ENCODE data around the gene ARSG. TPM values are rescaled to one million over a fixed set of nuclear protein-coding genes. Genes with fewer than 3 reads are reported as not detected.
A peak's percentile ranks its signal among the peaks of the same experiment; 100 is the strongest.
"Not testable (repeated sequence)": the region's sequence is repeated elsewhere in the genome, so short reads cannot be mapped to it uniquely, and the experiment has no call there.

Gene ARSG
- total and polyA plus RNA-seq, 12 donors = 0.95 to 6.2 (median 3.5) TPM

DNA sequence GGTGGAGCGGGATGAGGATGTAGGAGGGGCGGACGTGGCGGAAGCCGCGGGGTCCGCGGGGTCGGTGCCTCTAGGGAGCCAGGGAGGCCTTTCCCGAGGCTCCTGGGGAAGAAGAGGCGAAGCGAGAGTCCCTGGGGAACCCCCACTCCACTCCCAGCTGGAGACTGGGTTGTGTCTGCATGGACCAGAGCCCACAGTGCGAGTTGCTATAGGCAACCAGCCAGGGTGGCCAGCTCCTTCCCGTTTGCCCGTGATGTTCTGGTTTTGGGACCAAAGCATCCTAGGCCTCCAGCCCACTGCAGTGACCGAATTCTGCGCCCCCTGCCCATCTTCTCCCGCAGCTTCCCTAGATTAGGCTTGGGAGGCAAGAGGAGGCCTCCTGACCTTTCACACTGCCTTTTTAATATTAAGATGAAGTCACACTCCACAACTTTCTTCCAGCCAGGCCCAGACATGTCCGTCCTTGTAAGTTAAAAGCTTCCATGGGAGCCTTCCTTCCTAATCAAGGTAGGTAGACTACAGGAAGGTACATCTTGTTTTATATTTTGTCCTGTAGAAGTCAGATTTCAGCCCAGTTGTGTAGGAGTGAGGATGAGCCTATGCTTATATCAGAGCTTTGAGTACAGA is 43.0 kb upstream of the ARSG start:
- no peaks in the 10 kb centered on the region for H3K9me3 ChIP-seq
- peak overlapping the region; percentile 86 to 98 (median 97) for H3K27ac ChIP-seq
- intact Hi-C loops (cut with DNase I) = loop anchor here in 4 of 10 donors (5.0 kb wide), 2 partner anchors 41 to 209 kb away; partner anchors contain the start of gene WIPI1 (in 1 of the 4)
- peaks cover 0 to 25% (median 13%) of the 10 kb centered on the region in 9 donors for H3K4me1 ChIP-seq
- TF ChIP-seq, protein P1, sequence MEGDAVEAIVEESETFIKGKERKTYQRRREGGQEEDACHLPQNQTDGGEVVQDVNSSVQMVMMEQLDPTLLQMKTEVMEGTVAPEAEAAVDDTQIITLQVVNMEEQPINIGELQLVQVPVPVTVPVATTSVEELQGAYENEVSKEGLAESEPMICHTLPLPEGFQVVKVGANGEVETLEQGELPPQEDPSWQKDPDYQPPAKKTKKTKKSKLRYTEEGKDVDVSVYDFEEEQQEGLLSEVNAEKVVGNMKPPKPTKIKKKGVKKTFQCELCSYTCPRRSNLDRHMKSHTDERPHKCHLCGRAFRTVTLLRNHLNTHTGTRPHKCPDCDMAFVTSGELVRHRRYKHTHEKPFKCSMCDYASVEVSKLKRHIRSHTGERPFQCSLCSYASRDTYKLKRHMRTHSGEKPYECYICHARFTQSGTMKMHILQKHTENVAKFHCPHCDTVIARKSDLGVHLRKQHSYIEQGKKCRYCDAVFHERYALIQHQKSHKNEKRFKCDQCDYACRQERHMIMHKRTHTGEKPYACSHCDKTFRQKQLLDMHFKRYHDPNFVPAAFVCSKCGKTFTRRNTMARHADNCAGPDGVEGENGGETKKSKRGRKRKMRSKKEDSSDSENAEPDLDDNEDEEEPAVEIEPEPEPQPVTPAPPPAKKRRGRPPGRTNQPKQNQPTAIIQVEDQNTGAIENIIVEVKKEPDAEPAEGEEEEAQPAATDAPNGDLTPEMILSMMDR (IDR thresholded peaks at IDR 0.05) = no peak
- no peaks in the 10 kb centered on the region for H3K27me3 ChIP-seq
- H3K4me3 ChIP-seq = peak overlapping the region; percentile 56 to 91 (median 80)
- DNase-seq = no peak
- peak; percentile 0 to 76 (median 54) for ATAC-seq
- 0 to 2% methylated on average over 19 of the region's 19 CpGs for WGBS, 2 donors
- peaks cover 0 to 33% (median 13%) of the 10 kb centered on the region in 9 donors for H3K36me3 ChIP-seq

DNA sequence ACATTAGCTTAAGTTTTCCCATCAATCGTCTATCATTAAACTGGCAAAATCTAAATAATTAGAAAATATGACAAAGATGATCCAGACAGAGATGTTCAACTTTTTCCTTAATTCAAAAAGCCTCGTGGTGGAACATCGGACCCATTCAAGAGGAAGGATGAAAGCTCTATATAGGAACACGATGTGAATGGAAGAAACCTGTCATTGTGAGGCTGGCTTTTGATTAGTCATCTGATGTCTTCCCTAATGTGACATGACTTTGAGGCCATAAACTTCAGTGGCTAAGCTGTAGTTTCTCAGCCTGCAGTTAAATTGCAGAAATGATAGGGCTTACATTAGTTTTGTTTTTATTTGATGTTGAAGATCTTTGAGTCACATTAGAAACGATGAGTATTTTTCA is 42.4 kb upstream of the ARSG start:
- 69 to 73% methylated on average over 5 of the region's 5 CpGs for WGBS, 2 donors
- H3K4me1 ChIP-seq = peaks cover 0 to 25% (median 13%) of the 10 kb centered on the region in 9 donors
- intact Hi-C loops (cut with DNase I) = loop anchor here in 4 of 10 donors (5.0 kb wide), 2 partner anchors 42 to 208 kb away; partner anchors contain the start of gene WIPI1 (in 1 of the 4)
- peak overlapping the region in 7 of 10 donors; percentile 72 to 91 (median 81) for H3K4me3 ChIP-seq
- H3K27ac ChIP-seq = peak overlapping the region in 9 of 10 donors; percentile 86 to 98 (median 97)
- H3K9me3 ChIP-seq = no peaks in the 10 kb centered on the region
- no peaks in the 10 kb centered on the region for H3K27me3 ChIP-seq
- ATAC-seq = no peak
- TF ChIP-seq, protein P1 (IDR thresholded peaks at IDR 0.05) = no peak
- DNase-seq = no peak
- H3K36me3 ChIP-seq = peaks cover 0 to 38% (median 17%) of the 10 kb centered on the region in 9 donors

DNA sequence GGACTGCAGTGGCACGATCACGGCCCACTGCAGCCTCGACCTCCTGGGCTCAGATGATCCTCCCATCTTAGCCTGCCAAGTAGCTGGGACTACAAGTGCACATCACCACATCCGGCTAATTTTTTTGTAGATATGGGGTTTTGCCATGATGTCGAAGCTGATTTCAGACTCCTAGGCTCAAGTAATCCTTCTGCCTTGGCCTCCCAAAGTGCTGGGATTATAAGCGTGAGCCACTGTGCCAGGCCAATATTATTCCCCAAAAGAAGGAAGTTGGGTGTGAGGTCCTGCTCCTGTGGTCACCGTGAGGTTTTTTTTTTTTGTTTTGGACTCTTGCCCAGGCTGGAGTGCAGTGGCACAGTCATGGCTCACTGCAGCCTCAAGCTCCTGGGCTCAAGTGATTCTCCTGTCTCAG is 41.9 kb upstream of the ARSG start:
- DNase-seq (no peak), ATAC-seq (no peak)
- H3K9me3 ChIP-seq = no peaks in the 10 kb centered on the region
- H3K4me3 ChIP-seq = no peak overlapping the region
- H3K4me1 ChIP-seq = peaks cover 0 to 25% (median 13%) of the 10 kb centered on the region in 9 donors
- intact Hi-C loops (cut with DNase I) = loop anchor here in 4 of 10 donors (5.0 kb wide), 2 partner anchors 42 to 208 kb away; partner anchors contain the start of gene WIPI1 (in 1 of the 4)
- TF ChIP-seq, protein P1 (IDR thresholded peaks at IDR 0.05) = no peak
- H3K27me3 ChIP-seq = no peaks in the 10 kb centered on the region
- 69 to 72% methylated on average over 7 of the region's 7 CpGs for WGBS, 2 donors
- peak overlapping the region in 7 of 10 donors; percentile 92 to 98 (median 97) for H3K27ac ChIP-seq
- peaks cover 0 to 43% (median 21%) of the 10 kb centered on the region in 9 donors for H3K36me3 ChIP-seq

DNA sequence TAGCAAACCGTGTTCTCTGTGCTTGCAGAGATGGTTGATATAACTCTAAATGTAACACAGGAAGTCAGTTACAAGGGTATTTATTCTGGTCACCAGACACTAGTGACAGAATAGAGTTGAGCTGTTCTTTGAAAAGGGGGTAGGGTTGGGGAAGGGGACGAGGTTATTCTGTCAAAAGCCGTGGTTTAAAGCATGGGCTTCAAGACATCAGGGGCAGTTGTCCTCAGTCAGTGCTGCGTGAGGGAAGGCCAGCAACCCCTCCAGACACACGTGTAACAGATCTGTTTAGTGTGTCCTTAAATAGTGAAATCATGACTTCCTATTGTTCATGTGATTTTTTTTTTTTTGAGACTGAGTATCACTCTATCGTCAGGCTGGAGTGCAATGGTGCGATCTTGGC is 37.9 kb upstream of the ARSG start:
- Histone ChIP-seq H3K36me3 (peaks cover 0 to 75% (median 35%) of the 10 kb centered on the region in 9 donors), H3K27ac (peak overlapping the region in 1 of 10 donors; percentile 69)
- H3K27me3 ChIP-seq = not testable (repeated sequence)

More for the DNA sequence above, 37.9 kb upstream of the ARSG start:
- H3K9me3 ChIP-seq; ATAC-seq; DNase-seq; H3K4me3 ChIP-seq; intact Hi-C loops (cut with DNase I): not testable (repeated sequence)
- 87 to 89% methylated on average over 7 of the region's 7 CpGs for WGBS, 2 donors
- peaks cover 0 to 56% (median 12%) of the 10 kb centered on the region in 9 donors for H3K4me1 ChIP-seq
